ENCODE data around the gene SSU72. TPM values are rescaled to one million over a fixed set of nuclear protein-coding genes. Genes with fewer than 3 reads are reported as not detected.

SSU72 gene
- 117 TPM for total RNA-seq

DNA sequence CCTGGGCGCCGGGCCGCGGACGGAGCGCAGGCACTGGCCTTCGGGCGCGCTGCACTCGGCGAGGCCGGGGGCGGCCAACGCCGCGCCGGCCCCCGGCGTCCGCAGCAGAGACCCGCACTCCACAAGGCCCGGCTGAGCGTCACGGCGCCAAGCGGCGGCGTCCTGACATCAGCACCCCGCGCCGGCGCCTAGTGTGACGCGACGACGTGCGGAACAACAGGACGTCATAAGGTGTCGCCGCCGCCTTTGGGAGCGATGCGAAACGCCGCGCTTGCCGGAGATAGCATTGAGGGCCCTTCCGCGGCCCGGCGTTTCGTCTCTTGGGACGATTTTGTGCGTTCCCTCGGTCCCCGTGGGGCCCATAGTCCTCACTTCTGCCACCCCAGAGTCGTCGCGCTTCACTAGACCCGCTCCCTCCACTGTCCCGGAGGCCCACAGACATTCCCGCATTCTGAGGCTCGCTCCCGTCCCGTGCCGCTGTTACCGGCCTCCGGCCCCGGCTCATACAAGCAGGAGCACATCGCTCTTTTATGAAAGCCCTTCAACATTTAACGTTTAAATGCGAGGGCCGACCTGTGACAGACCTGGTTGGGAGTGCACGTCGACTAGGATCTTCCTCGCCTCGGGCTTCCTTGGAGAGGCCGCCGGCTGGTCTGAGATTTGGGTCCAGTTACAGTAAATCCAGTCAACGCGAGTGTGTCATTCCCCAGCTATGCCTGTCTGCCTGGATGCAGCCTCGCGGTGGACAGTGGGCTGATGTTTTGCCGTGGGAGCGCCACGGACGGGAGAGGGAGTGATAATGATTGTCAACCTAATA lies at the start of gene SSU72:
TSS of gene SSU72 (minus strand) at position 143 of the 817 bp plus-strand sequence. CDS start 306 bp downstream, outside the sequence.
- DNase-seq (ENCODE audit: low spot score), result peak; percentile 94

DNA sequence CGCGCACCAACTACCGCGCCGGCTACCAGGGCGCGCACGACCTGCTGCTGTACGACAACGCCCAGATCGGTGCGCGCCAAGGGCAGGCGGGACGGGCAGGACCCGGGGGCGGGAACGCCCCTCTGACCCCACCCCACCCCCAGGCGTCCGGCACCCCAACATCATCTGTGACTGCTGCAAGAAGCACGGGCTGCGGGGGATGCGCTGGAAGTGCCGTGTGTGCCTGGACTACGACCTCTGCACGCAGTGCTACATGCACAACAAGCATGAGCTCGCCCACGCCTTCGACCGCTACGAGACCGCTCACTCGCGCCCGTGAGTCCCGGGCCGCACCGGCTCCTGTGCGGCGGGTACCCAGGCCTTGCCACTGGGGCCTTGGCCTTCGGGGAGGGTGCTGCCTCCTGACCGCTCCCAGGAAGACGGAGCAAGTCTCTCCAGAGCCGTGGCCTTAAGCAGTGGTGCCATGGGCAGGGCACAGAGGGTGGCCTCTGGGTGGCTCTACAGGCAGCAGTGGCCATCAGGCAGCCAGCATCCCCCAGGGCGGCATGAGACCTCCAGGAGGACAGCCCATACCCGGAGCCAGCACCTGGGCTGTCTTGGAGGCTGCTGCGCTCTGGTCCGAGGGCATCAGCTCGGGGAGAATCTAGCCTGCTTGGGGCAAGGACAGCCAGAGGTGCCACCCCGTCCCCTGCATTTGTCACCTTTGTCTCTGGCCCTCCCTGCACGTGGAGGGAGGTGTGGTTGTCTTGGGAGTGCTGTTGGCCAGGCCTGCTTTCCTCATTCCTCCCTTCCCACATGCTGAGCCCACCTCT lies 49.2 kb upstream of the SSU72 start:
- no peak for DNase-seq (ENCODE audit: low spot score)

DNA sequence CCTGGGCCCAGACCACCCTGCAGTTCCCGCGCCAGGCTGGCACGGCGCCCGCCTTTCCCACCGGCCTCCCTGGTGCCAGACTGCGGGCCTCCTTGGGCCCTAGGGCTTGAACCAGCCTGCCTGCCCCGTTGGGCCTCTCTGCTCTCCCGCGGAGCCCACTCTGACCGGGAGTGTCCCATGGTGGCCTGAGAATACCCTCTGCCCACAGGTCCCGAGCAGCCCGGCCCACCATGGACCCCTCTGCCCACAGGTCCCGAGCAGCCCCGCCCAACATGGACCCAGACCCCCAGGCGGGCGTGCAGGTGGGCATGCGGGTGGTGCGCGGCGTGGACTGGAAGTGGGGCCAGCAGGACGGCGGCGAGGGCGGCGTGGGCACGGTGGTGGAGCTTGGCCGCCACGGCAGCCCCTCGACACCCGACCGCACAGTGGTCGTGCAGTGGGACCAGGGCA lies 48.5 kb upstream of the SSU72 start:
- DNase-seq (ENCODE audit: low spot score), result no peak

DNA sequence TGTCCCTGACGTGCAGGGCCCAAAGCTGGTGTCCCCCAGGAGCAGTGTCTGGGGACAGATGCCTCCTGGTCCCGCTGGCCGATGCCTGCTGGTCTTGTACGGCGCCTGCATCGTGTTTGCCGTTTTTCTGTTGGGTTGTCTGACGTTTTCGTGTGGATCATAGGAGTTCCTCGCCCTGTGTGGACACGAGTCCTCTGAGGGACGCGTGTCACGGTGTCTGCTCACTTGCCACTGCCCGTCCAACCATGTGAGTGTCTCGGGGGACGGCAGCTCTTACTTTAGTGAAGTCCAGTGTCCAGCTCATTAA lies 48.1 kb upstream of the SSU72 start:
- DNase-seq (ENCODE audit: low spot score), result no peak

DNA sequence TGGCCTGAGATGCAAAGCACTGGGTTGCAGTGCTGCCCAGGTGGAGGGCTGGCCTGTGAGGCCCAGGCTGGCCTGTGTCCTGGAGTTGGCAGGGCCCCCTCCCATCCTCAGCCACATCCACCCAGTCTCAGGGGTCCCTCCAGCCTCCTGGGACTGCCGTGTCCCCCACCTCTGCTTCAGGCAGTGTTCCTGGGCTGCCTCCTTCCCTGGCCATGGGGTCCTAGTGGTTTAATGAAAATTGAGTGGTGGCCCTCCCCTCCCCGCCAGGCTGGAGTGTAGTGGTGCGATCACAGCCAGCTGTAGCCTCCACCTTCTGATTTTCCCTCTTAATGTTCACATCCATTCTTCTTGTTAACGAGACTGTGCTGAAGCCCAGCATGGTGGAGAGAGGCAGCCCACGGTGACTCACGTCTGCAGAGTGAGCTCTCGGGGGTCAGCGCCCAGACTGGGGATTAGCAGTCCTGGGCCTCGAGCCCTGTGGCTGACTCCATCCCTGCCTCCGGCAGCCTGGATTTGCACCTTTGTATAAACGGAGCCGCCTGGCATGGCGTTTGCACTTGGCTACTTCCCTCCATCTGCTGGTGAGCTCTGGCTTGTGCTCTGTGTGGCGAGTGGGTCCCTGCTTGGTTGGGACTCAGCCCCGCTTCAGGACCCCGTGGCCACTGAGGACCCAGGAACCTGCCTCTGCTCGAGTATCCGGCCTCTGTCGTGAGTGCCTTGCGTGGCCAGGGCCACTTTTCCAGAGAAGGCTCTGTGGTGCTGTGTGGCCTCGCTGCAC lies 47.5 kb upstream of the SSU72 start:
- DNase-seq (ENCODE audit: low spot score), result no peak

DNA sequence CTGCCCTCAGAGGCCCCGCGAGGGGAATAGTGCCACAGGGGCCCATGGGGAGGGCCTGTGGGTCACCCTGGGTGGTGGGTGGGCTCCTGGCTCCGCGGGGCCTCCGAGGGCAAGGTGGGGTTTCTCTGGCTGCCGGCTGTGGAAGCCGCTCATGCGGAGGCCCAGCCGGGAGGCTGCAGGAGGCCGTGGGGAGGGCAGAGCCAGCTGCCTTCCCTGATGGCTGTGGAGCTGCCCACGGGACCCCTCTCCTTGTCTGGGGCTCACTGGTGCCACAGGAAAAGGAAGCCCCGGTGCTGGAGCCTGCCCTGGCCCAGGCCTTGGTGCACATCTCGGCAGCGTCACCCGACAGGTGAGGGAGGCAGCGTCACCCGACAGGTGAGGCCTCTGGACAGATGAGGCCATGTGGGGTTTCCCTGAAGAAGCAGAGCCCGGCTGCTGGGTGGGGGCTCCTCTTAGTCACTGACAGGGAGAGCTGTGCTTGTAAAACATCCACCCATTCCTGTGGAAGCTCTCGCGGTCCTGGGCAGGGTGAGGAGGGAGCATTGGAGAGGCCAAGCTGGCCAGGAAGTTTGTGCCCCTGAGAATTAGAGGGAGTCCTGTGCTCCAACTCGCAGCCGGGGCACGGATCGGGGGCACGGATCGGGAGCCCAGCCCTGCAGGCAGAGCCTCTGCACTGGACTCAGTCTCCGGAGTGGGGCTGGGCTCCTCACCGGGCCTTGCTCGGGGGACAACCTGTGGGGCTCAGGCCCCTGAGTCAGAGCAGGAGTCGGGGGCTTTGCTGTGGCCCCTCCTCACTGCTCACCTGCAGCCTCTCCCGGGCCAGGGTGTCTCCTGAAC lies 46.7 kb upstream of the SSU72 start:
- no peak for DNase-seq (ENCODE audit: low spot score)

DNA sequence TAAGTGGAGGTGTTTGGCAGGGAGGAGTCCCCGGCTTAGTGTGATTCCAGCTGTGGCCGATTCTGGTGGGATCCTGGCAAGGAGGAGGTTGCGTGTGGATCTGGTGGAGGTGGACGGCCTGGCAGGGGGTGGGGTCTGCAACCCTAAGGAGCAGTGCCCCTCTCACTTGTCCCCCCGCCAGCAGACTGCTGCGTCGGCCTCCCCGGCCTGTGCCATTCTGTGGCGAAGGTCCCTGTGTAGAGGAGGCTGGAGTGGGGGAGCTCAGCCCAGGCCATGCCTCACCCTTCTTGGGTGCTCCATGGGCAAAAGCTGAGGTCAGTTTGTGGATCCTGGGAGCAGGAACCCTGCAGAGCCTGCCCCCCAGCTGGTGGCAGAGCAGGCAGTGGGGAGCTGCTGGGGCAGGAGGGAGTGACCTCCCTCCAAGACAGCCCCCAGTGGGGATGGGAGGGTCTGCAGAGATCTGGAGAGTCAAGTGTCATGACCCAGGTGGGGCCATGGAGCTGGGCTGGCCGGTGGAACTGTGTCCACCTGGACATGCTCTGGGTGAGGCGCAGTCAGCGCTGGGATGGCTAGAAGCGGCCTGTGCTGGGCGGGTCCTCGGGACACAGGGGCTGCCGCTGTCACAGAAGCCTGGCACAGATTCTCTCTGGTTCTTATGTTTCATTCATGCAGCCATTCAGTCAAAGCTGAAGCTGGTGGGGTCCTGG lies 45.9 kb upstream of the SSU72 start:
- DNase-seq (ENCODE audit: low spot score), result no peak

DNA sequence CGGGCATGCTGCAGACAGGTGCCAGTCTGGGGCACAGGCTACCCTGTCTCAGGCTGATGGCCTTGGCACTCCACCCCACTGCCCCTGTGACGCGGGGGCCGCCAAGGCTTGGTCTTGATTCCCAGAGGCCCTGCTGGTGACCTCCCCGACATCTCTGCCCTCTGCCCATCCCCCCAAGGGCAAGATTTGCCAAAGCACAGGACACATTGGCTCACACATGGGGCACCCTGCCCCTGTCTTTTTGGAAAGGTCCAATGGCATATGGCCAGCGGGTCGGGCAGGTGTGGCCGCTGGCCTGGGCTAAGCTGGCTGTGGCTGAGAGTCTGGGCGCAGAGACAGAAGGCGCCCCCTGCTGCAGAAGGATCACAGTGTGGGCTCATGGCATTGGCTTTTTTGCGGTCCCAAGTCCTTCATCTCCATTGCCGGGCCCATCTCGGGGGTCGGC lies 45.3 kb upstream of the SSU72 start:
- DNase-seq (ENCODE audit: low spot score), result no peak

DNA sequence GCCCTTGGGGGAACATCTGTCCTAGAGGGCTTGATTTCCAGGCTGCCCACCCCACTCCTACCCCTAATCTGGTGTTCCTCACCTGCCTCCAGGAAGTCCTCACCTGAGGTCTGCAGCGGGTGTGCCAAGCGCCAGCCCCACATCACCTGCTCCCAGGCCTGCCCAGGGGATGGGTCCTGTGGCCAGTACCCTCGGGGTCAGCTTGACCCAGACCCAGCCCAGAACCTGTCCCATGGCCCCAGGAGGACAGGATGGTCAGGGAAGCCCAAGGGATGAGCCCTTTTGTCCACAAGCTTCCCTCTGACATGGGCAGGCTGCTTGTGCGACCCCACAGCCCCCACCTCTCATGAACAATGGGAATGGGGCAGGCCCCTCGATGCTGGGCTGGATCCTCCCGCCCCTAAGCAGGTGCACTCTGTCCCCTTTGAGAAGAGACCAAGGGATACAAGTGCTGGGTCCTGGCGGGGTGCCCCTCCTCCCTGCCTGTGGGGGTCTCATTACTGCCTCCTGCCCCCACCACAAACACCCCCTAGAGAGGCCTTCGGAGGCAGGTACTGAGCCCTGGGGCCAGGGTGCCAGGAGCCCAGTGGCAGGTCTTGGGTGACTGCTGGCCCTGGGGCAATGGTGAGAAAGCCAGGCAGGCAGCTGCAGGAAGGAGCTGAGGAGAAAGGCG lies 43.9 kb upstream of the SSU72 start:
- no peak for DNase-seq (ENCODE audit: low spot score)

DNA sequence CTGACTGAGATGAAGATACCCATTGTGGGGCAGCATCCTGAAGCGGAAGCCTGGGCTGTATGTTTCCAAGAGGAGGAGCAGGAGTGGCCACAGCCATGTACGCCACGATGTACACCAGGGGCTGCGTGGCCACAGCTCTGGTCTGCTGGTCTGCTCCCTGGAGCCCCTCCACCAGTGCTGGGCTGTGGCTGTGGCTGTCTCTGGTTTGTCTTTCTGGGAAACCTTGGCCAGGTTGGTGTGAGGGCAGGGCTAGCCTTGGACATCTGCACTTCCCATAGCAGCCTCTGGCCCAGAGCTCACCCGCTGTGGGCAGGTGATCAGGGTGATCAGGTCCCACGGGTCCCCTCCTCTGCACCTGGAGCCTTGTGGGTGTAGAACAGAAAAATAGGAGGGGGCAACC lies 43.3 kb upstream of the SSU72 start:
- DNase-seq (ENCODE audit: low spot score), result no peak

DNA sequence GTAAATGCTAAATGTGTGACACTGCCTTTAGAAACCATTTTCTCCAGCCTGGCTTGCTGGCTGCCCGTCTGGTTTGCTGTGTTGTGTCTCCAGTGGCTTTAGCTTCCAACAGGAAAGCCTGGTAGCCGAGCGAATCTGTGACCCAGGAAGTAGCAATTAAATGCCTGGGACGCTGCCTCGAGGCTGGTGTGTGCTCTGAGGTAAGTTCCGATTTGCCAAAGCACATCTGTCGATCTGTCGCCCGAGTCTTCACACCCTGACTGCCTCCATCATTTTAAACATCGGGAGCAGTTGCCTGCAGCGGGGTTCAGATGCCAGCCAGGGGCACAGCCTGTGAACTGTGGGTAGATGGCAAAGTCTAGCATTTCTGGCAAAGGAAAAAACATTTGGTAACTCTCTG lies 42.9 kb upstream of the SSU72 start:
- no peak for DNase-seq (ENCODE audit: low spot score)

DNA sequence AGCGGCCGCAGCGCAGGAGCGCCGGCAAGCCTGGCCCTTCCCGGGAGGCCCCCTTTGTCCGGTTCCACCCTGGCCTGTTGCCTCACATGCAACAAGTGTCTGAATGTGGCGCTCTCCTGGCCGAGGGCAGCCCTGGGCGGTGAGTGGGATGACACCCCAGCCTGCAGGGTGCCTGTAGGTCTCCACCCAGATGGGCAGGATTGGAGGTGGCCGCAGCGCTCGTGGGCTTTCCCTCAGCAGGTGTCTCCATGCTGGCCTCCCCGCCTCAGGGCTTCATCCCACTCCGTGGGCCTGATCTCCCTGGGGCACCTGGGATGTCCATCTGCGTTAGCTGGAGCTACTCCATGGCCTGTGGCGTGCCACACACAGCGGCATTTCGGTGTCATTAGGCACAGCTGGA lies 42.2 kb upstream of the SSU72 start:
- DNase-seq (ENCODE audit: low spot score), result no peak

DNA sequence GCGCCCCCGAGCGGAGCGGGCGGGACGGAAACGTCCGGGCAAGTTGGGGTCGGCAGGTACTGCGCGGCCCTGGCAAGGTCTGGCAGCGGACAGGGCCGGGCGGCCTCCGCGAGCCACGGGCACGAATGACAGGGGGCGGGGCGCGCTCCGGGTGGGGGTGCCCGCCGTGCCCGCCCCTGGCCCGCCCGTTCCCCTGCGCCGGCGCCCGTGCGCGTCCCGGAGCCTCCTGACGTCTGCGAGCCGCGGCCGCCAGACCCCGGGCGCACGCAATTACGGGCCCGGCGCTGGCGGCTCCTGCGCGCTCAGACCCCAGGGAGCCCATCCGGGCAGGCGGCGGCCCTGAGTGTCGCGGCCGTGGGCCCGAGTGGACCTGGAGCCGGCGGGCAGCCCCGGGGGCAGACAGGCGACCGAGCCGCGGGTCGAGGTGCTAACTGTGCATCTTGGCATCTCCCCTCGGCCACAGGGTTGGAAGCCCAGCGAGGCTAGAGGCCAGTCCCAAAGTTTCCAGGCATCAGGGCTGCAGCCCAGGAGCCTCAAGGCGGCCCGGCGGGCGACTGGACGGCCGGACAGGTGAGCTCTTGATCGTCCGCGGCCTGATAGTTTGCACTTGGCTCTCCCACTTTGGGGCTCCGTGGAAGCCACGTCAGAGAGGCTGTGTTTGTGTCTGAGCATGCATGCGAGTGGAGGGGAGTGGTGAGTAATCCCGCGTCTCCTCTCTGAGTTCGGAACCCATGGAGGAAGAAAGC lies 41.6 kb upstream of the SSU72 start:
- DNase-seq (ENCODE audit: low spot score), result no peak

DNA sequence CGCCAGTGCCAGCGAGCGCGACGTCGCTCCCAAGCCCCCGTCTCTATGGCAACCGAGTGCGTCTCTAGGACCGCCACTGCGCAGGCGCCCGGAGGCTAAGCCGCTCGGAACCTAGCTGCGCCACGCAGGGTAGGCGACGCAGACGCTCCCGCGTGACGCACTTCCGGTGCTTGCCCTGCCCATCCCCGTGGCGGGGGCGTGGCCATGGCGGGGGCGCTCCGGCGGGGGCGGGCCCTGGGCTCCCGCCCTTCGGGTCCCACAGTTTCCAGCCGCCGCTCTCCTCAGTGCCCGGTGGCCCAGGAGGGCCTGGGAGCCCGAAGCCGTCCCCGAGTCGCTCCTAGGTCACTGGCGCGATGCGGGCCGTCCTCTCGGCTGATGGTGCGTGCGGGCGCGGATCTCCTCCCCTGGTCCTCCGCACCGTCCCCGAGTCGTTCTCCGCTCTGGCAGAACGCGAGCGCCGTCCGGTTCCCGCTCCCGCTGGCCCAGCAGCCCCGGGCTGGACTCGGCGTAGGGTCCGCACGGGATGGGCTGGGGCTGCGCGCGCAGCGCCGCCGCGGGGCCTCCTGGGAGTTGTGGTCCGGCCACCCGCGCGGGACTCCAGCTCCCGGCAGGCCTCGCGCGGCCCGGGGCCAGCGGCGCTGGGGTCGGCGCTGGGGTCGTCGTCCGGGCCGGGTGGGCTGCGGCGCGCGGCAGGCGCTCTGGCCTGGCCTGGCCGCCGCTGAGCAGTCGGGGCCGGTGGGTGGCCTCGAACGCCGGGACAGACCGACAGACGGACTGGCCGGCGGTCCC lies 40.8 kb upstream of the SSU72 start, which contains the start of gene MIB2:
TSS of gene MIB2 (plus strand) at position 245 of the 789 bp plus-strand sequence. CDS start 7,953 bp downstream, outside the sequence.
- DNase-seq (ENCODE audit: low spot score), result peak; percentile 96

DNA sequence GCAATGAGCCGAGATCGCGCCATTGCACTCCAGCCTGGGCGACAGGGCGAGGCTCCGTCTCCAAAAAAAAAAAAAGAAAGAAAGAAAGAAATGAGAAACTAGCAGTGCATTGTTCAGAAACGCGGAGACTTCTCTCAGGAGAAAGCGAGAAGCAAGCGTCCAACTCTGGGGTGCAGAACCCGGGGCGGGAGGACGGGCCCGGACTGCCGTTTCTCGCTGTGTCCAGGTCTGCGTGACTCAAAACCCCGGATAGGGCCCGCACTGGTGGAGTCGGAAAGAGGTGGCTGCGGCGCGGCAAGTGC lies 40.2 kb upstream of the SSU72 start:
- no peak for DNase-seq (ENCODE audit: low spot score)

DNA sequence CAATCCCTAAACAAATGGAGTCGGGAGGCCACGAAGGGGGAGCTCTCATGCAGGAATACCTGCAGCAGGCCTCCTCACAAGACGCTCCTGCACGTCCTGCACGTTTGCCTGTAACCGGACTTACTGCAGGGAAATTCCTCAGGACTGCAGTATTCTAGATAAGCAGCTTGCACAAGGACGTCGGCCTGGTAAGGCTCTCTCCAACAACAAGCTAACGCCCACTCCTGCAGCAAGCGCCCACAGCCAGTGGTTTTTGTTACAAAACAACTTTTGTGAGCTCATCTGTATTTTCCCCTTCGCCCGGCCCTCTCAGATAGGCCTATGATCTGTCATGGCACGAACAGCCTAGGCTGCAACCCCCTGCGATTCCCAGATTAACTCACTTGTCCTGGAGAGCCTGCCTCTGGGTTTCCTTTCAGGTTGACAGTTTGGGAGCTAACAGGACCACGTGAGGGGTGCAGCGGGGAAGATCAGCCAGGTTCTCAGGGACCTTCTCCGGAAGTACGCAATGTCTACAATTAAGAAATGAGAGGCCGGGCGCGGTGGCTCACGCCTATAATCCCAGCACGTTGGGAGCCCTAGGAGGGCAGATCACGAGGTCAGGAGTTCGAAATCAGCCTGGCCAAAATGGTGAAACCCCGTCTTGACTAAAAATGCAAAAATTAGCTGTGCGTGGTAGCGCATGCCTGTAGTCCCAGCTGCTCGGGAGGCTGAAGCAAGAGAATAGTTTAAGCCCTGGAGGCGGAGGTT lies 39.7 kb upstream of the SSU72 start:
- peak; percentile 42 for DNase-seq (ENCODE audit: low spot score)

DNA sequence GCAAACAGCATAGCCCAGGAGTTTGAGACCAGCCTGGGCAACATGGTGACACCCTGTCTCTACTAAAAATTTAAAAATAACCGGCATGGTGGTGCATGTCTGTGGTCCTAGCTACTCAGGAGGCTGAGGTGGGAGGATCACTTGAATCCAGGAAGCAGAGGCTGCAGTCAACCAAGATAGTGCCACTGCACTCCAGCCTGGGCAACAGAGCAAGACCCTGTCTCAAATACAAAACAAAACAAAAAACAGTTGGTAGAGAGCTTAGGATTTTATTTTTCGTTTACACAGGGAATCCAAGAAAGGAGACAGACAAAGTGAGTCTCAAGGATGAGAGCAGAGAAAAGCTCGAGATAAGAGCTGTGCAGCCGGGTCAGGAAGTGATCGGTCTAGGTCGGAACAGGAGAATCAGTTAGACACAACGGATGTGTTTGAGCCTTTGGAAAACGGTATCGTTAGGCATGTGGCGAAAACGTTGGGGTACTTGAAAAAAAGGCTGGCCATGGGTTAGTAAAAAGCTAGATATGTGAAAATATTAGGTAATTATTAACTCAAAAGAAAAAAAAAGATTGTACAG lies 38.9 kb upstream of the SSU72 start:
- no peak for DNase-seq (ENCODE audit: low spot score)

DNA sequence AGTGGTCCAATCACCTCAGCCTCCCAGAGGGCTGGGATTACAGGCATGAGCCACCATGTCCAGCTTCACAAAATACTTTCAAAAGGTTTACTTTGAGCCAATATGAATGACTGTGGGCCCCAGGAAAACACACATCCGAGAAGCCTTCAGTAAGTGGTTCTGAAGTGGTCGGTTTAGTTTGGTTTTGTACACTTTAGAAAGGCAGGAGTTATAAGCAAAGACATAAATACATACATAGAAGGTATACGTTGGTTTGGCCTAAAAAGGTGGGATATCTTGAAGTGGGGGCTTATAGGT lies 37.4 kb upstream of the SSU72 start:
- no peak for DNase-seq (ENCODE audit: low spot score)
